Hepatocyte (in vitro differentiated cells): ENCODE results near the gene NVL. TPM values are rescaled to one million over a fixed set of nuclear protein-coding genes. Genes with fewer than 3 reads are reported as not detected.

Source experiments
- DNase-seq: peaks from one replicate; pipeline ENCODE4 v3.0.0-alpha.2; 2016; ENCODE audit warnings: low spot score
- H2AFZ ChIP-seq: fragments of 200-600 bp; sonication (generic); 2 replicates; pipeline ENCODE4 v1.6.0; 2016; ENCODE audit warnings: antibody characterized with exemption, mild to moderate bottlenecking
- H3K27ac ChIP-seq: fragments of 200-600 bp; sonication (generic); 2 replicates; pipeline ENCODE4 v1.5.1; 2016; ENCODE audit warnings: mild to moderate bottlenecking
- H3K27me3 ChIP-seq: fragments of 200-600 bp; sonication (generic); 2 replicates; pipeline ENCODE4 v1.6.1; 2016
- H3K36me3 ChIP-seq: fragments of 200-600 bp; sonication (generic); replicated peaks from 2 replicates; pipeline ENCODE4 v1.5.1; 2016; ENCODE audit warnings: low read depth; ENCODE audit not compliant: insufficient read depth
- H3K4me1 ChIP-seq: fragments of 200-600 bp; sonication (generic); 2 replicates; pipeline ENCODE4 v1.5.1; 2016; ENCODE audit warnings: mild to moderate bottlenecking, moderate library complexity; ENCODE audit not compliant: insufficient read depth
- H3K4me2 ChIP-seq: fragments of 200-600 bp; sonication (generic); 2 replicates; pipeline ENCODE4 v1.6.0; 2016
- H3K4me3 ChIP-seq: fragments of 200-600 bp; sonication (generic); 2 replicates; pipeline ENCODE4 v1.5.1; 2016; ENCODE audit warnings: mild to moderate bottlenecking
- H3K79me2 ChIP-seq: fragments of 200-600 bp; sonication (generic); 2 replicates; pipeline ENCODE4 v1.6.0; 2017; ENCODE audit warnings: mild to moderate bottlenecking
- H3K9me2 ChIP-seq: fragments of 200-600 bp; sonication (generic); replicated peaks from 2 replicates; pipeline ENCODE4 v1.6.0; 2017; ENCODE audit warnings: mild to moderate bottlenecking; ENCODE audit not compliant: insufficient read depth
- H3K9me3 ChIP-seq: fragments of 200-600 bp; sonication (generic); 2 replicates; pipeline ENCODE4 v1.5.1; 2016; ENCODE audit warnings: low read depth, mild to moderate bottlenecking
- H4K20me1 ChIP-seq: fragments of 200-600 bp; sonication (generic); 2 replicates; pipeline ENCODE4 v1.6.0; 2016; ENCODE audit warnings: mild to moderate bottlenecking; ENCODE audit not compliant: insufficient read depth, poor library complexity, severe bottlenecking
- CTCF ChIP-seq: fragments of 200-600 bp; sonication (generic); IDR thresholded peaks from 2 replicates; pipeline ENCODE4 v1.5.1; 2016; ENCODE audit warnings: antibody characterized with exemption, mild to moderate bottlenecking; ENCODE audit not compliant: poor library complexity
- EZH2 ChIP-seq: fragments of 200-600 bp; sonication (generic); IDR thresholded peaks from 2 replicates; pipeline ENCODE4 v1.6.1; 2016; ENCODE audit warnings: antibody characterized with exemption, mild to moderate bottlenecking, borderline replicate concordance
- EZH2phosphoT487 ChIP-seq: fragments of 200-600 bp; sonication (generic); IDR thresholded peaks from one replicate; pipeline ENCODE4 v1.6.1; 2018; ENCODE audit warnings: antibody characterized with exemption, mild to moderate bottlenecking, low read depth, moderate library complexity; ENCODE audit not compliant: unreplicated experiment, severe bottlenecking
- WGBS: methylation state at CpG from one replicate; pipeline ENCODE4 v1.1.6; 2016; ENCODE audit warnings: low lambda C conversion rate; ENCODE audit errors: missing lambda C conversion rate; 5-methylcytosine and 5-hydroxymethylcytosine counted together
- polyA plus RNA-seq: library from polyadenylated mRNA; unstranded; fragments of >200 nt; fragmentation: Nextera tagmentation; extraction: Ambion mirVana; gene quantifications from 2 replicates; pipeline ENCODE4 v1.2.1, GENCODE V29; 2016
- total RNA-seq: library from RNA; depleted of rRNA; stranded (reverse); fragments of >200 nt; gene quantifications from 2 replicates; pipeline ENCODE4 v1.2.3, GENCODE V29; 2014

NVL gene
- total and polyA plus RNA-seq, 2 experiments from 2014 or later: 15.9 to 34.7 TPM

- Histone ChIP-seq H3K9me2 (no peaks in the 10 kb centered on the region), H3K4me1 (no peaks in the 10 kb centered on the region), H3K27me3 (no peaks in the 10 kb centered on the region), H3K4me3 (no peak overlapping the region), H2AFZ (no peak overlapping the region), H3K36me3 (no peaks in the 10 kb centered on the region), H3K4me2 (no peak overlapping the region), H3K27ac (no peak overlapping the region), H3K79me2 (no peaks in the 10 kb centered on the region), H3K9me3 (no peaks in the 10 kb centered on the region), H4K20me1 (no peaks in the 10 kb centered on the region)
- no peak for DNase-seq
- 100% methylated on average over 1 of the region's 1 CpG for WGBS
- TF ChIP-seq CTCF (no peak), EZH2phosphoT487 (no peak), EZH2 (no peak)
These were observed 71.6 kb downstream of the NVL start for GRCh38 chr1:224258351-224258750.

- Histone ChIP-seq H3K27ac (no peak overlapping the region), H3K9me3 (no peaks in the 10 kb centered on the region), H4K20me1 (no peaks in the 10 kb centered on the region), H3K79me2 (no peaks in the 10 kb centered on the region), H3K36me3 (no peaks in the 10 kb centered on the region), H3K4me2 (no peak overlapping the region), H3K27me3 (no peaks in the 10 kb centered on the region), H2AFZ (no peak overlapping the region), H3K4me1 (no peaks in the 10 kb centered on the region), H3K9me2 (no peaks in the 10 kb centered on the region), H3K4me3 (no peak overlapping the region)
- TF ChIP-seq EZH2phosphoT487 (no peak), EZH2 (no peak), CTCF (no peak)
- DNase-seq: no peak
- 64% methylated on average over 3 of the region's 3 CpGs for WGBS
These were observed 73.3 kb downstream of the NVL start for GRCh38 chr1:224256640-224257039.

GRCh38 chr1:224253721-224254120 is 76.3 kb downstream of the NVL start:
- TF ChIP-seq EZH2phosphoT487 (no peak), EZH2 (no peak), CTCF (no peak)
- Histone ChIP-seq H3K4me3 (no peak overlapping the region), H3K9me3 (no peaks in the 10 kb centered on the region), H3K4me1 (no peaks in the 10 kb centered on the region), H2AFZ (no peak overlapping the region), H4K20me1 (no peaks in the 10 kb centered on the region), H3K9me2 (no peaks in the 10 kb centered on the region), H3K79me2 (no peaks in the 10 kb centered on the region), H3K27ac (no peak overlapping the region), H3K4me2 (no peak overlapping the region), H3K36me3 (no peaks in the 10 kb centered on the region), H3K27me3 (no peaks in the 10 kb centered on the region)
- 100% methylated on average over 1 of the region's 1 CpG for WGBS
- DNase-seq: no peak

- Histone ChIP-seq H3K9me2 (no peaks in the 10 kb centered on the region), H3K9me3 (no peaks in the 10 kb centered on the region), H3K4me2 (no peak overlapping the region), H3K4me3 (no peak overlapping the region), H4K20me1 (no peaks in the 10 kb centered on the region), H3K4me1 (no peaks in the 10 kb centered on the region), H3K27ac (no peak overlapping the region), H3K27me3 (no peaks in the 10 kb centered on the region), H3K36me3 (no peaks in the 10 kb centered on the region), H3K79me2 (no peaks in the 10 kb centered on the region), H2AFZ (no peak overlapping the region)
- no peak for TF ChIP-seq EZH2
- no peak for TF ChIP-seq EZH2phosphoT487
- TF ChIP-seq CTCF: no peak
- no peak for DNase-seq
These were observed 77.5 kb downstream of the NVL start for GRCh38 chr1:224252479-224252878.
